Measurements from ENCODE around the gene ACLY. TPM values are rescaled to one million over a fixed set of nuclear protein-coding genes. Genes with fewer than 3 reads are reported as not detected.

Gene ACLY
- polyA plus RNA-seq, 2 of the 4 experiments (the other 2 are of a cell fraction) = 355 to 376 TPM

DNA sequence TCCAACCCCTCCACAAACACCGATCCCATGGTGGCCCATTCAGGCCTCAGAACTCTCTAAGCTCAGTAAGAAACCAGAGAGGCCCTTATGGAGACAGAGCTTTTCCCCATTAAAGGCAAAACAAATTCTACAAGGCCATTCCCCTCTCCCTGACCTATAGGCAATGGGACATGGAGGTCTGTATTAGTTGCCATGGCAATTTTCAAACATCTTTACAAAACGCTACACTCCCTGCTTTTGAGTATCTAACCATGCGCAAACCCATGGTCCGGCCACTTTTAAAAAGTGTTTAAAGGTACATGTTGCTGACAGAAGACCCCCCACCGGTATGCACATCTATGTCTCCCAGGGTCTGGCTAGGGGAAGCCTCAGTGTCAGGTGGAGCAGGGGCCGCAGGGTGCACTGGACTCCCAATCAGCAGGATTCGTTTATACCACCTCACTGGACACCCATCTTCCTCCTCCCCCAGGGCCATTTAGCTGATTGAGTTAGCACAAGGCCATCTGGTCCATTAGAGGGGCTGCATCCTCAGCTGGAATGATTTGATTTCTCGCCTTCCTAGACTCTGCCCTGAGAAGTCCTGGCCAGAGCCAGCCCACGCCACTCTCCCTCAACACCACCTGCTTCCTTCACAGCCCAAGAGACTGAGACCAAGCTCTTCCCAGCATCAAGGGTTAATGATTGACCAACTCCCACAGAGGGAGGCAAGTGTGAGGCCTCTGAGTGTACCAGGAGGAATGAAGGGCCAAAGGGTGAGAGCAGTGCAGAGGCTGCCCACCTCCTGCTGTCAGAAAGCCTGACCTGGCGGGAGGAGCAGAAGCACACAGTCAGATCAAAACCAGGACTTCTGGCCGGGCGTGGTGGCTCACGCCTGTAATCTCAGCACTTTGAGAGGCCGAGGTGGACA lies 10.9 kb downstream of the ACLY start:
- TF ChIP-seq EP300 (IDR thresholded peaks at IDR 0.05) (peak; percentile 60 to 72; a peak in 2 of 5 replicates), HOXB5 (CRISPR knock-in tag; IDR thresholded peaks at IDR 0.05) (no peak; the same call in 1 of the 2 replicates), NFE2L2 (conservative IDR thresholded peaks at IDR 0.05; ENCODE audit: low read length) (no peak), JUN (IDR thresholded peaks at IDR 0.05) (peak; percentile 82 to 84; a peak in 4 of 5 replicates), BHLHE40 (IDR thresholded peaks at IDR 0.05; ENCODE audit: low read depth, low read length) (peak; percentile 5; the same call in 1 of the 2 replicates), RFX5 (IDR thresholded peaks at IDR 0.05) (0 out of 2 replicates have a peak, but pooled peaks have one; percentile 46), SMC3 (IDR thresholded peaks at IDR 0.05) (peak; percentile 48), KDM5A (IDR thresholded peaks at IDR 0.05) (no peak), JUNB (IDR thresholded peaks at IDR 0.05) (peak; percentile 68), FOSB (CRISPR knock-in tag; IDR thresholded peaks at IDR 0.05) (peak; percentile 17; the same call in 1 of the 2 replicates), EHMT2 (IDR thresholded peaks at IDR 0.05; ENCODE audit: low read depth) (no peak), MAZ (IDR thresholded peaks at IDR 0.05; ENCODE audit: borderline replicate concordance, low read depth, low read length) (no peak), HOXA7 (CRISPR knock-in tag; IDR thresholded peaks at IDR 0.05) (peak; percentile 67; the same call in 1 of the 2 replicates), CEBPB (IDR thresholded peaks at IDR 0.05) (peak in 1 of 2 experiments; percentile 73; a peak in 2 of 4 replicates), CBX2 (IDR thresholded peaks at IDR 0.05; ENCODE audit: borderline replicate concordance, low read depth) (no peak), CBX8 (IDR thresholded peaks at IDR 0.05) (no peak), GATA3 (IDR thresholded peaks at IDR 0.05; ENCODE audit: borderline replicate concordance) (peak; percentile 78; the same call in 1 of the 2 replicates), FOSL2 (IDR thresholded peaks at IDR 0.05) (peak; percentile 44; the same call in 1 of the 2 replicates), FOSL2 (CRISPR knock-in tag; IDR thresholded peaks at IDR 0.05) (peak; percentile 78), RCOR1 (IDR thresholded peaks at IDR 0.05; ENCODE audit: low read depth, low read length) (no peak), HOXB13 (CRISPR knock-in tag; IDR thresholded peaks at IDR 0.05; ENCODE audit: low read depth) (0 out of 2 replicates have a peak, but pooled peaks have one; percentile 46), HEYL (CRISPR knock-in tag; IDR thresholded peaks at IDR 0.05) (no peak), CHD2 (IDR thresholded peaks at IDR 0.05; ENCODE audit: low read length, partially characterized antibody) (no peak)
- TF ChIP-seq, protein P1, sequence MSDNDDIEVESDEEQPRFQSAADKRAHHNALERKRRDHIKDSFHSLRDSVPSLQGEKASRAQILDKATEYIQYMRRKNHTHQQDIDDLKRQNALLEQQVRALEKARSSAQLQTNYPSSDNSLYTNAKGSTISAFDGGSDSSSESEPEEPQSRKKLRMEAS (IDR thresholded peaks at IDR 0.05) = peak; percentile 96
- TF ChIP-seq, protein P2, sequence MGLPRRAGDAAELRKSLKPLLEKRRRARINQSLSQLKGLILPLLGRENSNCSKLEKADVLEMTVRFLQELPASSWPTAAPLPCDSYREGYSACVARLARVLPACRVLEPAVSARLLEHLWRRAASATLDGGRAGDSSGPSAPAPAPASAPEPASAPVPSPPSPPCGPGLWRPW (IDR thresholded peaks at IDR 0.05) = no peak
- TF ChIP-seq, protein P3, sequence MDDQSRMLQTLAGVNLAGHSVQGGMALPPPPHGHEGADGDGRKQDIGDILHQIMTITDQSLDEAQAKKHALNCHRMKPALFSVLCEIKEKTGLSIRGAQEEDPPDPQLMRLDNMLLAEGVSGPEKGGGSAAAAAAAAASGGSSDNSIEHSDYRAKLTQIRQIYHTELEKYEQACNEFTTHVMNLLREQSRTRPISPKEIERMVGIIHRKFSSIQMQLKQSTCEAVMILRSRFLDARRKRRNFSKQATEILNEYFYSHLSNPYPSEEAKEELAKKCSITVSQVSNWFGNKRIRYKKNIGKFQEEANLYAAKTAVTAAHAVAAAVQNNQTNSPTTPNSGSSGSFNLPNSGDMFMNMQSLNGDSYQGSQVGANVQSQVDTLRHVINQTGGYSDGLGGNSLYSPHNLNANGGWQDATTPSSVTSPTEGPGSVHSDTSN (IDR thresholded peaks at IDR 0.05) = peak; percentile 14; the same call in 1 of the 2 replicates
- TF ChIP-seq, protein P4, sequence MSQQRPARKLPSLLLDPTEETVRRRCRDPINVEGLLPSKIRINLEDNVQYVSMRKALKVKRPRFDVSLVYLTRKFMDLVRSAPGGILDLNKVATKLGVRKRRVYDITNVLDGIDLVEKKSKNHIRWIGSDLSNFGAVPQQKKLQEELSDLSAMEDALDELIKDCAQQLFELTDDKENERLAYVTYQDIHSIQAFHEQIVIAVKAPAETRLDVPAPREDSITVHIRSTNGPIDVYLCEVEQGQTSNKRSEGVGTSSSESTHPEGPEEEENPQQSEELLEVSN (IDR thresholded peaks at IDR 0.05; ENCODE audit: borderline replicate concordance, low read depth) = peak; percentile 45; the same call in 1 of the 2 replicates
- TF ChIP-seq, protein P5, sequence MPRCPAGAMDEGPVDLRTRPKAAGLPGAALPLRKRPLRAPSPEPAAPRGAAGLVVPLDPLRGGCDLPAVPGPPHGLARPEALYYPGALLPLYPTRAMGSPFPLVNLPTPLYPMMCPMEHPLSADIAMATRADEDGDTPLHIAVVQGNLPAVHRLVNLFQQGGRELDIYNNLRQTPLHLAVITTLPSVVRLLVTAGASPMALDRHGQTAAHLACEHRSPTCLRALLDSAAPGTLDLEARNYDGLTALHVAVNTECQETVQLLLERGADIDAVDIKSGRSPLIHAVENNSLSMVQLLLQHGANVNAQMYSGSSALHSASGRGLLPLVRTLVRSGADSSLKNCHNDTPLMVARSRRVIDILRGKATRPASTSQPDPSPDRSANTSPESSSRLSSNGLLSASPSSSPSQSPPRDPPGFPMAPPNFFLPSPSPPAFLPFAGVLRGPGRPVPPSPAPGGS (IDR thresholded peaks at IDR 0.05) = no peak; the same call in 2 of the 3 replicates
- peak; percentile 100 for FAIRE-seq
- H3K4me3 ChIP-seq = peak overlapping the region; percentile 2; the same call in 1 of the 3 replicates
- ChIA-PET POLR2A (interaction anchor here (0.6 to 2.8 kb wide), 7 partner anchors 10 to 1462 kb away, joined by 3 to 12 read pairs (median 7); partner anchors contain the start of genes ACLY and KLHL11), CTCF (interaction anchor here (0.7 to 11.5 kb wide), 13 partner anchors 9 to 162 kb away, joined by 3 to 111 read pairs (median 5); partner anchors contain the start of genes ACLY, NT5C3B and ODAD4)
- no peaks in the 10 kb centered on the region for H3K9me3 ChIP-seq
- peak; percentile 63 to 81 for ATAC-seq
- H3K4me1 ChIP-seq = peaks cover 91% of the 10 kb centered on the region
- H3K4me2 ChIP-seq = peak overlapping the region; percentile 84
- peak overlapping the region; percentile 93 to 96 for H3K27ac ChIP-seq
- WGBS (ENCODE audit: missing lambda C conversion rate) = 22% methylated on average over 14 of the region's 14 CpGs
- peak; percentile 98 to 99 for DNase-seq (ENCODE audit: low read depth in 1 of 2, low spot score in 1 of 2)
